Caco-2 (cell line): ENCODE measurements around the gene KHDRBS1. TPM values are rescaled to one million over a fixed set of nuclear protein-coding genes. Genes with fewer than 3 reads are reported as not detected.
A peak's percentile ranks its signal among the peaks of the same experiment; 100 is the strongest.

Experiments
- Bru-seq: library from RNA; stranded (reverse); fragments of 400-500 nt; gene quantifications from one replicate; lab custom pipeline; 2021; lab: Mats Ljungman, UMichigan
- BruChase-seq, 2 experiments: library from RNA; stranded (reverse); fragments of 400-500 nt; gene quantifications; one replicate each; lab custom pipeline; 2021; lab: Mats Ljungman, UMichigan
- BruUV-seq: library from RNA; stranded (reverse); fragments of 400-500 nt; replicated peaks from 2 replicates; lab custom pipeline; 2021; lab: Mats Ljungman, UMichigan
- CTCF ChIA-PET: fragments of 300-600 bp; sonication (Branson Sonifier 250); formaldehyde crosslinking; loops from one replicate; lab custom pipeline; 2022; ENCODE audit warnings: antibody characterized with exemption; lab: Charles Lee
- POLR2A ChIA-PET: fragments of 300-600 bp; sonication (Branson Sonifier 250); formaldehyde crosslinking; loops from one replicate; lab custom pipeline; 2022; ENCODE audit warnings: antibody characterized with exemption; lab: Charles Lee
- DNase-seq, 2 experiments: peaks; one replicate each; pipeline versions ENCODE4 v3.0.0 to v3.0.0-alpha.2; 2020 to 2022
- H3K27me3 ChIP-seq: replicated peaks from 2 replicates; pipeline ENCODE4 v1.6.0; 2011; ENCODE audit warnings: low read length; ENCODE audit not compliant: control insufficient read depth, insufficient read depth
- H3K36me3 ChIP-seq: 2 replicates; pipeline ENCODE4 v1.5.1; 2011; ENCODE audit warnings: low read length; ENCODE audit not compliant: control insufficient read depth, insufficient read depth
- H3K4me1 ChIP-seq: fragments of 250-450 bp; sonication (Bioruptor Pico); 2 replicates; pipeline ENCODE4 v1.5.1; 2020; ENCODE audit warnings: mild to moderate bottlenecking
- H3K4me3 ChIP-seq: 2 replicates; pipeline ENCODE4 v1.5.1; 2011; ENCODE audit warnings: low read depth, mild to moderate bottlenecking, control low read depth, low read length
- H3K9me3 ChIP-seq: fragments of 250-450 bp; sonication (Bioruptor Pico); 2 replicates; pipeline ENCODE4 v1.5.1; 2020; ENCODE audit warnings: mild to moderate bottlenecking, moderate library complexity
- H3K27ac Mint-ChIP-seq: one replicate; pipeline ENCODE4 v1.8.0; 2022; ENCODE audit warnings: mixed read lengths; ENCODE audit not compliant: unreplicated experiment
- H3K27me3 Mint-ChIP-seq: one replicate; pipeline ENCODE4 v1.8.0; 2022; ENCODE audit warnings: mixed read lengths; ENCODE audit not compliant: insufficient read depth, unreplicated experiment
- H3K36me3 Mint-ChIP-seq: one replicate; pipeline ENCODE4 v1.8.0; 2022; ENCODE audit warnings: mild to moderate bottlenecking, mixed read lengths; ENCODE audit not compliant: insufficient read depth, unreplicated experiment
- H3K4me1 Mint-ChIP-seq: one replicate; pipeline ENCODE4 v1.8.0; 2022; ENCODE audit warnings: low read depth, mixed read lengths; ENCODE audit not compliant: unreplicated experiment
- H3K4me3 Mint-ChIP-seq: one replicate; pipeline ENCODE4 v1.8.0; 2022; ENCODE audit warnings: mild to moderate bottlenecking, moderate library complexity, mixed read lengths; ENCODE audit not compliant: unreplicated experiment
- H3K9me3 Mint-ChIP-seq: one replicate; pipeline ENCODE4 v1.8.0; 2022; ENCODE audit warnings: mixed read lengths; ENCODE audit not compliant: unreplicated experiment
- CTCF ChIP-seq, 2 experiments: fragments of 200-600 bp in 1 of 2; IDR thresholded peaks; 1 replicate in 1 of 2; 2 replicates in 1 of 2; pipeline versions ENCODE4 v1.5.1 to v1.8.0; 2011 to 2022; ENCODE audit warnings: antibody characterized with exemption in 1 of 2, control low read depth in 1 of 2, inconsistent platforms in 1 of 2, low read depth in 1 of 2, low read length in 1 of 2, mild to moderate bottlenecking in 1 of 2, moderate library complexity in 1 of 2; ENCODE audit not compliant: insufficient read depth in 1 of 2, severe bottlenecking in 1 of 2, unreplicated experiment in 1 of 2
- intact Hi-C: fragments of 100-400 bp; cut with micrococcal nuclease; formaldehyde crosslinking; loops from one replicate; pipeline ENCODE4 v1.10.0; 2022; ENCODE audit not compliant: unreplicated experiment
- long read RNA-seq: library from polyadenylated mRNA; stranded (forward); transcript quantifications from one replicate; pipeline ENCODE4 v2.0.0, GENCODE V29; 2022
- total RNA-seq: library from RNA; stranded (reverse); gene quantifications from 2 replicates; pipeline ENCODE4 v1.2.3, GENCODE V29; 2022

KHDRBS1 gene
- total RNA-seq = 131 and 137 TPM in 2 replicates
- Bru-seq, nascent RNA = percentile 88 among the genes with signal in this experiment
- BruChase-seq, experiment 1, labeled RNA remaining after a 2-hour chase = percentile 89 among the genes with signal in this experiment
- percentile 96 among the genes with signal in this experiment for BruChase-seq, experiment 2, labeled RNA remaining after a 6-hour chase
- long read RNA-seq, transcript KHDRBS1-204 (8 exons, 1,215 nt) = minor isoform, 10 of 269 reads
- long read RNA-seq, transcript KHDRBS1-202 (9 exons, 2,757 nt) = major isoform, 222 of 269 reads
- long read RNA-seq, partial matches to known transcripts = 29 of 269 reads
- long read RNA-seq, other reads (novel, unspliced or antisense) = 6 of 269 reads

DNA sequence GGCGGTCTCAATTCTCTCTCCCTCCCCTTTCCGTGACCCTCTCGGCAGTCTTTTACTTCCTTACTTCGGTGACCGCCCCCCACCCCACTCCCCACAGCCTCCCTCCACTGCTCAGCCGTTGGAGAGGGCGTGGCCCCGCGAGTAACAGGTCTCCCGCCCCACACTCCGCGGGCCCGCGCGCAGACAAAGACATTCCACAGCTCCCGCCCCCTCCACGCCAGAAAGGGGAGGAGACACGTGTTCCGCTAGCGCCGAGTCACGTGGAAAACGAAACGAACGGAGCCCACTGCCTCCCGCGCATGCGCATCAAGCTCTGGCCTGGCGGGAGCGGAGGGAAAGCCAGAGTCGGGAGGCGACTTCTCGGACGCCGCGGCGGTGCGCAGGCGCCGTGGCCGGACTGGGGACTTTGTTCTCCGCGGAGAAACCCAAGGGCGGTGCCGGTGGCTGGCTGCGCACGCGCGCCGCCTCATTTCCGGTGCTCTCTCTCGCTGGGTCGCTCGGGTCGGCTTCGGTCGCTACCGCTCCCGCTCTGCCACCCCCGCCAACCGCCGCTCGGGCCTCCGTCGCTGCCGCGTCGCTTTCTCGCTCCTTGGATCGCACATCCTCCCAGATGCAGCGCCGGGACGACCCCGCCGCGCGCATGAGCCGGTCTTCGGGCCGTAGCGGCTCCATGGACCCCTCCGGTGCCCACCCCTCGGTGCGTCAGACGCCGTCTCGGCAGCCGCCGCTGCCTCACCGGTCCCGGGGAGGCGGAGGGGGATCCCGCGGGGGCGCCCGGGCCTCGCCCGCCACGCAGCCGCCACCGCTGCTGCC, at the start of gene KHDRBS1:
TSS of gene KHDRBS1 (plus strand) at position 483 of the 813 bp plus-strand sequence. CDS start at position 611, 128 bp downstream.
- Mint-ChIP-seq H3K27ac (peak within 1 kb of the TSS; percentile 98), H3K4me1 (peaks cover 14% of the 10 kb centered on the region), H3K27me3 (no peaks in the 10 kb centered on the region), H3K36me3 (peaks cover 34% of the 10 kb centered on the region), H3K4me3 (peak within 1 kb of the TSS; percentile 96), H3K9me3 (no peaks in the 10 kb centered on the region)
- no peaks in the 10 kb centered on the region for H3K27me3 ChIP-seq
- H3K36me3 ChIP-seq = peaks cover 1% of the 10 kb centered on the region; the same call in 1 of the 2 replicates
- H3K4me1 ChIP-seq = no peaks in the 10 kb centered on the region
- CTCF ChIA-PET = interaction anchor here (1.1 kb wide), 1 partner anchor 225 kb away, joined by 11 read pairs; no protein-coding TSS in a partner anchor
- H3K9me3 ChIP-seq = no peaks in the 10 kb centered on the region
- TF ChIP-seq CTCF (IDR thresholded peaks at IDR 0.05; ENCODE audit: insufficient read depth in 1 of 2, low read depth in 1 of 2, low read length in 1 of 2, severe bottlenecking in 1 of 2, unreplicated experiment in 1 of 2) = no peak
- peak within 1 kb of the TSS; percentile 91 for H3K4me3 ChIP-seq
- intact Hi-C loops = no loop called here
- POLR2A ChIA-PET = interaction anchor here (0.6 to 1.3 kb wide), 8 partner anchors 10 to 503 kb away, joined by 3 to 7 read pairs (median 4); no protein-coding TSS in a partner anchor
- peak; percentile 95 to 97 for DNase-seq
- no TSS peak for BruUV-seq

DNA sequence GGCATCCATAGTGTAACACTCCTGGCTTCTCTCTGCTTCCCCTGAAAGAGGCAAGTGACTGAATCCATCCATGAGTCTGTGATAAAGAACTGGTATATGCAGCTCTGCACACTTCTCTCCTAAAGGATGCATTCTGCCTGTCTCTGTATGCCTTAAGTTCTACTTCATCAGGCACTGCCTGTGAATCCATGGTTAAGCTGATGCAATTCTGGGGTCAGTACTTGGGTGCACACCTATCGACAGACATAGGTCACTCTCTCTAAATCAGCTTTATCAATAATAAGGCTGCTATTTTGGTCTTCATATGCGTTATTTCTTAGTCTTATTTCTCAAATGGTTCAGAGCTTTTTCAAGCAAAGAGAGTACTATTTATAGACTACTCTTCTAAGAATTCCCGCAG, 42.8 kb upstream of the KHDRBS1 start:
- Mint-ChIP-seq H3K4me1 (no peaks in the 10 kb centered on the region), H3K36me3 (no peaks in the 10 kb centered on the region), H3K27ac (no peak overlapping the region), H3K9me3 (no peaks in the 10 kb centered on the region), H3K4me3 (no peak overlapping the region), H3K27me3 (no peaks in the 10 kb centered on the region)
- ChIA-PET POLR2A (no interaction called here), CTCF (no interaction called here)
- no TSS peak for BruUV-seq
- H3K36me3 ChIP-seq = no peaks in the 10 kb centered on the region
- no peaks in the 10 kb centered on the region for H3K27me3 ChIP-seq
- no peak overlapping the region for H3K4me3 ChIP-seq
- H3K9me3 ChIP-seq = no peaks in the 10 kb centered on the region
- H3K4me1 ChIP-seq = no peaks in the 10 kb centered on the region
- intact Hi-C loops = no loop called here
- TF ChIP-seq CTCF (IDR thresholded peaks at IDR 0.05; ENCODE audit: insufficient read depth in 1 of 2, low read depth in 1 of 2, low read length in 1 of 2, severe bottlenecking in 1 of 2, unreplicated experiment in 1 of 2) = no peak
- DNase-seq = no peak

GRCh38 chr1:31976401-31976800, 37.3 kb upstream of the KHDRBS1 start:
- H3K9me3 ChIP-seq = no peaks in the 10 kb centered on the region
- no peak for TF ChIP-seq CTCF (IDR thresholded peaks at IDR 0.05; ENCODE audit: insufficient read depth in 1 of 2, low read depth in 1 of 2, low read length in 1 of 2, severe bottlenecking in 1 of 2, unreplicated experiment in 1 of 2)
- no peak for DNase-seq
- intact Hi-C loops = no loop called here
- no peaks in the 10 kb centered on the region for H3K9me3 Mint-ChIP-seq
- H3K4me1 Mint-ChIP-seq = no peaks in the 10 kb centered on the region
- BruUV-seq = no TSS peak
- H3K4me1 ChIP-seq = no peaks in the 10 kb centered on the region
- H3K27me3 ChIP-seq = no peaks in the 10 kb centered on the region
- H3K27me3 Mint-ChIP-seq = no peaks in the 10 kb centered on the region
- CTCF ChIA-PET = interaction anchor here (2.0 to 2.2 kb wide), 2 partner anchors 27 to 87 kb away, joined by 5 to 7 read pairs; no protein-coding TSS in a partner anchor
- no peak overlapping the region for H3K27ac Mint-ChIP-seq
- H3K4me3 ChIP-seq = no peak overlapping the region
- no peaks in the 10 kb centered on the region for H3K36me3 Mint-ChIP-seq
- POLR2A ChIA-PET = no interaction called here
- no peak overlapping the region for H3K4me3 Mint-ChIP-seq
- H3K36me3 ChIP-seq = no peaks in the 10 kb centered on the region
